Neutrophil (primary cell): ENCODE results near the gene MLLT3.

Source experiments
- H3K27ac ChIP-seq: fragments of 200-600 bp; sonication (generic); 2 replicates; pipeline ENCODE4 v1.5.1; 2016; ENCODE audit warnings: mild to moderate bottlenecking, moderate library complexity
- H3K27me3 ChIP-seq: fragments of 200-600 bp; sonication (generic); 2 replicates; pipeline ENCODE4 v1.6.0; 2016; ENCODE audit warnings: mild to moderate bottlenecking
- H3K36me3 ChIP-seq: fragments of 200-600 bp; sonication (generic); 2 replicates; pipeline ENCODE4 v1.5.1; 2017
- H3K4me1 ChIP-seq, 2 experiments: fragments of 200-600 bp in 1 of 2; sonication (generic) in 1 of 2; 1 replicate in 1 of 2; 2 replicates in 1 of 2; pipeline versions ENCODE4 v1.5.1 to v1.6.1; 2013 to 2016; ENCODE audit warnings: low read depth in 1 of 2, low read length in 1 of 2, mild to moderate bottlenecking in 1 of 2, moderate library complexity in 1 of 2; ENCODE audit not compliant: control insufficient read depth in 1 of 2, insufficient read depth in 1 of 2
- H3K4me3 ChIP-seq, 2 experiments: fragments of 200-600 bp in 1 of 2; sonication (generic) in 1 of 2; 1 replicate in 1 of 2; 2 replicates in 1 of 2; pipeline ENCODE4 v1.5.1; 2013 to 2016; ENCODE audit warnings: low read depth in 1 of 2, low read length in 1 of 2, mild to moderate bottlenecking in 1 of 2, moderate library complexity in 1 of 2
- H3K9me3 ChIP-seq: fragments of 200-600 bp; sonication (generic); 2 replicates; pipeline ENCODE4 v1.5.1; 2016
- CTCF ChIP-seq: fragments of 200-600 bp; sonication (generic); IDR thresholded peaks from 2 replicates; pipeline ENCODE4 v1.5.1; 2016; ENCODE audit warnings: antibody characterized with exemption

Gene MLLT3

GRCh38 chr9:20297646-20298084 lies 324.6 kb downstream of the MLLT3 start:
- no peak overlapping the region for H3K4me3 ChIP-seq

GRCh38 chr9:20295555-20295954 lies 326.7 kb downstream of the MLLT3 start:
- Histone ChIP-seq H3K4me1 (no peaks in the 10 kb centered on the region), H3K36me3 (no peaks in the 10 kb centered on the region), H3K4me3 (no peak overlapping the region), H3K27me3 (no peaks in the 10 kb centered on the region), H3K27ac (no peak overlapping the region), H3K9me3 (no peaks in the 10 kb centered on the region)
- no peak for TF ChIP-seq CTCF

More at GRCh38 chr9:20297646-20298084, 324.6 kb downstream of the MLLT3 start:
- H3K9me3 ChIP-seq = no peaks in the 10 kb centered on the region
- H3K4me1 ChIP-seq = no peaks in the 10 kb centered on the region
- H3K36me3 ChIP-seq = no peaks in the 10 kb centered on the region
- no peak overlapping the region for H3K27ac ChIP-seq
- no peak for TF ChIP-seq CTCF
- H3K27me3 ChIP-seq = no peaks in the 10 kb centered on the region

GRCh38 chr9:20294046-20294750 lies 328.1 kb downstream of the MLLT3 start:
- no peaks in the 10 kb centered on the region for H3K9me3 ChIP-seq
- H3K4me1 ChIP-seq = no peaks in the 10 kb centered on the region
- H3K4me3 ChIP-seq = no peak overlapping the region
- no peak for TF ChIP-seq CTCF
- no peaks in the 10 kb centered on the region for H3K36me3 ChIP-seq
- H3K27me3 ChIP-seq = no peaks in the 10 kb centered on the region
- no peak overlapping the region for H3K27ac ChIP-seq

GRCh38 chr9:20292002-20292401 lies 330.3 kb downstream of the MLLT3 start:
- H3K4me1 ChIP-seq = no peaks in the 10 kb centered on the region
- TF ChIP-seq CTCF = no peak
- no peaks in the 10 kb centered on the region for H3K27me3 ChIP-seq
- H3K36me3 ChIP-seq = no peaks in the 10 kb centered on the region
- H3K4me3 ChIP-seq = no peak overlapping the region
- no peak overlapping the region for H3K27ac ChIP-seq
- no peaks in the 10 kb centered on the region for H3K9me3 ChIP-seq
